GM19025 (cell line): Measurements from ENCODE around the gene TXNDC2.
"Not testable (repeated sequence)": the region's sequence is repeated elsewhere in the genome, so short reads cannot be mapped to it uniquely, and the experiment has no call there.

Experiments
- ATAC-seq: cut with Tn5 transposase; IDR thresholded peaks from one replicate; pipeline ENCODE4 v1.9.1; 2021; ENCODE audit warnings: mild to moderate bottlenecking, low read depth, moderate library complexity; ENCODE audit not compliant: unreplicated experiment

TXNDC2 gene

DNA sequence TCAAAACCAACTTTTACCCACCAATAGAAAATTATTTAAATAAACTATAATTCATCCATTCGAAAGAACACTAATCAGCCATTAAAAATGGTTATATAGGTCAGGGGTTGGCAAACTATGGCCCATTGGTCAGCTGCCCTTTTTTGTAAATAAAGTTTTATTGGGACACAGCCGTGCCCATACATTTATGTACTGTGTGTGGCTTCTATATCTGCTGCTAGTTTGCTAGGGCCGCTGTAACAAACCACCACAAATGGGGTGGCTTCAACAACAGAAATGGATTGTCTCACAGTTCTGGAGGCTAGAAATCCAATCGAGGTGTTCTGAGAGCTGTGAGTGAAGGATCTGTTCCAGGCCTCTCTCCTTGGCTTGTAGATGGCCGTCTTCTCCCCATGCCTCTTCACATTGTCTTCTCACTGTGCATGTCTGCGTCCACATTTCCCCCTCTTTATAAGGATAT, 7.0 kb upstream of the TXNDC2 start:
- no peak for ATAC-seq

DNA sequence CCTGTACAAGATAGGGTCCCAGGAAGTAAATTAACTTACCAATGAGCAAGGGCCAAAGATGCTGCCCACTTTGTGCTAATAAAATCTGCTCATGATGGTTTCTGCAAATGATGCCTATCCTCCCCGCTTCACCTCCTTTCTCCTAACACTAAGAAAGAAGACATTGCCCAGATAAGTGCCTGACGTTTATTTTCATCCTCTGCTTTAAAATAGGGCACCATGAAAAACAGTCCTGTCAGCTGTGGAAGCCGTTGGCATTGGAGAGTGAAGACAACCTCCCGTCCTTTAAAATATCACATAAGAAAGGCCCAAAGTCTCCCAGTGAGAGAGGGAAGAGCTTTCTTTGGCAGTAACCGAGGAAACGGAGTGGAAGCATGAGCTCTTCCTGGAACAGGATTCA, 1.7 kb upstream of the TXNDC2 start:
- no peak for ATAC-seq

- no peak for ATAC-seq
Measured at GRCh38 chr18:9884532-9885140, 1.1 kb upstream of the TXNDC2 start.

DNA sequence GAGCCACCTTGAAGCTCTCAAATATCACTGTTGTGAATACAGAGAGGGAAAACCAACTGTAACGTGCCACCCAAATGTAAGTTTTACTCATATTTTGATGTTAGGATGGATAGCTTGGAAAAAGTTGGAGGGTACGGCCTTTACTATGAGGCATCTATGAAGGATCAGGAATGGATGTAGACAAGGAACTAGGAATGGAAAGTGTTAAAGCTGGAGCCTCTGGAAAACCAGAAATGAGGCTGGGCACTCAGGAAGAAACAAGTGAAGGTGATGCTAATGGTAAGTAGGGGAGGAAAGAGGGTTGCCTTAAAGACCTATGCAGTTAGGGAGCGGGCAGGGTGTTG, 204 bp downstream of the TXNDC2 start:
- ATAC-seq = no peak

GRCh38 chr18:9887992-9888391, 2.2 kb downstream of the TXNDC2 start:
- ATAC-seq = no peak

DNA sequence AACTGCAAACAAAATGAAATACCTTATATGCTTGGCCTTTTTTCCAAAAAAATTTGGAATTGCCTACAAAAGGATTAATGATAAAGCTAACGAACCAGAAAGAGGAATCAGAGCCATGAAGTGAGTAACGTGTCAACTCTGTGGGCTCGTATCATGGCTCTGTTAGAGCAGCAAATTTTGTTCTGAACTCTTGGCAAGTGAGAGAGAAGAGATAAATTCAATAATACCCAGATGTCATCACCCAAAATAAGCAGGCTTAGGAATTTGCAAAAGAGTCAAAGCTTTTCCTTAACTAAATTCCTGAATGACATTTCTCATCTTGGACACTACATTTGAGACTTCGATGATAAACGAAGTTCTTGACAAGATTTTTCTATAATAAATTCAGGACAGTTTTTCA, 4.4 kb downstream of the TXNDC2 start:
- ATAC-seq = no peak

DNA sequence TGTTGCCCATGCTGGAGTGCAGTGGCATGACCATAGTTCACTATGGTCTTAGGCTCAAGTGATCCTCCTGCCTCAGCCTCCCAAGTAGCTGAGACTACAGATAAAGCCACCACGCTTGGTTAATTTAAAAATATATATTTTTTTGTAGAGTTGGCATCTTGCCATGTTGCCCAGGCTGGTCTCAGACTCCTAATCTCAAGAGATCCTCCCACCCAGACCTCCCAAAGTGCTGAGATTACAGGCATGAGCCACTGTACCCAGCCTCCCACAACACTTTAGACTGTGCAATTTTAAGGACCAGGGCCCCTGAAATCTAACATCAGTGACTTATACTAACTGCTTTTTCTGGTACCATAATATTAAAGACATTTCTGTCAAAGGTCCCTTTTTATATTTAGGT, 5.2 kb downstream of the TXNDC2 start:
- no peak for ATAC-seq

- ATAC-seq = not testable (repeated sequence)
Measured at GRCh38 chr18:9891515-9891914, 5.7 kb downstream of the TXNDC2 start.

GRCh38 chr18:9894454-9895068, 8.8 kb downstream of the TXNDC2 start:
- no peak for ATAC-seq

DNA sequence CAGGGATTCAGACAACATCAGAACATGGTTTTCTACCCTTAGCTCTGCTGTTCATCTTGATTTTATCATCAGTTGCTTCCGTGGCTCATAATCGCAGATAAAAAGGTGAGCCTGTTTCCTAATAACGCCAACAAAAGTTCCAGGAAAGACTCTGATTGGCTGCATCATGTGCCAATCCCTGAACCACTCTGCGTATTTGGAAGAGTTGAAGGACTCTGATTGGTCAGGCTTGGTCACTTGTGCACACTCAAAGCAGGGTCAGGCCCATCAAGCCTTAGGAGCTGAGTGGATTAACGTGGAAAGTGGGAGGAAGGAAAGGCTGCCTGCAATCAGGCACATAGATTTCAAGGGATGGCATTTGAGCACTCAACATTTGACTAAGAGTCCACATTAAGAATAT, 11.4 kb downstream of the TXNDC2 start:
- ATAC-seq = no peak

DNA sequence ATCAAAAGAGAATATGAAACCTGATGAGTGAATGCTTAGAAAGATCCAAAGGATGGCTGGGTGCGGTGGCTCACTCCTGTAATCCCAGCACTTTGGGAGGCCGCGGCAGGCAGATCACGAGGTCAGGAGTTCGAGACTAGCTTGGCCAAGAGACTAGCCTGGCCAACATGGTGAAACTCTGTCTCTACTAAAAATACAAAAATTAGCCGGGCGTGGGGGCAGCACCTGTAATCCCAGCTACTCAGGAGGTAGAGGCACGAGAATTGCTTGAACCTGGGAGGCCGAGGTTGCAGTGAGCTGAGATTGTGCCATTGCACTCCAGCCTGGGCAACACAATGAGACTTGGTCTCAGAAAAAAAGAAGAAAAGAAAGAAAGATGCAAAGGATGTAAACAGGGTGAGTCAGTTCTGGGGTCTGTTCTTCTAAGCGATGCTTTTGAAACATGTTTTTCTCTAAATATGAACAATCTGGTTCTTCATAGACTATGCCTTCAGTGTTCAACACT, 12.1 kb downstream of the TXNDC2 start:
- not testable (repeated sequence) for ATAC-seq

DNA sequence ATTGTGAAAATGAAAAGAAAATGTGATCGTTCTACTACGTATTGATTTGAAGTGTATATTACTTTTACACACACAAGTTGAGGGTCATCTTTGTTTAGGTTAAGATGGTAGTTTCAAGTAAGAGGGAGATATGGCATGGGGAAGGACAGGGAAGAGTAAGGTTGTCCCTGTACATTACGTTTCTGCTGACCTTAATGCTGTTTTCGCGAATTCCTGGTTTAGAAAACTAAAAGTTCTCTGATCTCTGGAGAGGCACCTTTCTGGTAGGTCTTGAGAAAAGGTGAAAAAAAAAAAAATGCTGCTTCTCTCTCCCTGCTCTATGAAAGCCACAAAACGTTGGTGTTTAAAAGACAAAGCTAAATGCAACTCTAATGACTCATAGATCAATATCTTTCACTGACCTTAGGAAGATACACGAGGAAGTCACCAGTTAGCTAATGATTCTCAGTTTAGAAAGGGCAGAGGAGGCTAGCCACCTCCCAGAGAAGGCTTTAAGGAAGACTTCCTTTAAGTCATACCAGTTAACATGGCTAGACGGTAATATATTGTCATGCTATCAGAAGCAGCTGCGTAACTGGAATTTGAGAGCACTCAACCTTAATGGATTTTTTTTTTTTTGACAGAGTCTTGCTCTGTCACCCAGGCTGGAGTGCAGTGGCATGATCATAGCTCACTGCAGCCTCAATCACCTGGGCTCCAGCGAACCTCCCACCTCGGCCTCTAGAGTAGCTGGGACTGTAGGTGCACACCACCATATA, 13.2 kb downstream of the TXNDC2 start:
- ATAC-seq = no peak

GRCh38 chr18:9899550-9899930, 13.8 kb downstream of the TXNDC2 start:
- not testable (repeated sequence) for ATAC-seq

DNA sequence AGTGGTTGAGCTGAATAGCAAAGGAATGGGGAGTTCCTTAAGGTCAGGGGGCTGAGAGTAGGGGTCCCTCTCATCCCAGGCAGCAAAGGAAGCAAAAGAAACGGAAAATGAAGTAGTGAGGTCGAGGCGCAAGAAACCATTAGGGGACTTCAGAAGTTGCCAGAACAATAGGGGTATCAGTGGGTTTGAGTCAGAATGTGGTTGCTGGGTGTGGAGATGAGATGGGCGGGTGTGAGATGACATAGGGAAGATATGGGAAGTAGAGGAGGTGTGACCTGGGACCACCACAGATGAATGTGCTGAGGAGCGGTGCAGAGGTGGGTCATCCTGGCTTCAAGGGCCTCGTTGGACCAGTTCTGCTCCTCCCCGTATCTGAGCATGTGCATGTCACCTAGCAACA, 14.9 kb downstream of the TXNDC2 start:
- ATAC-seq = no peak

- ATAC-seq = no peak
Measured at GRCh38 chr18:9901377-9901776, 15.6 kb downstream of the TXNDC2 start.

GRCh38 chr18:9902264-9902663, 16.5 kb downstream of the TXNDC2 start:
- ATAC-seq = not testable (repeated sequence)

GRCh38 chr18:9902832-9903231, 17.1 kb downstream of the TXNDC2 start:
- ATAC-seq = no peak

DNA sequence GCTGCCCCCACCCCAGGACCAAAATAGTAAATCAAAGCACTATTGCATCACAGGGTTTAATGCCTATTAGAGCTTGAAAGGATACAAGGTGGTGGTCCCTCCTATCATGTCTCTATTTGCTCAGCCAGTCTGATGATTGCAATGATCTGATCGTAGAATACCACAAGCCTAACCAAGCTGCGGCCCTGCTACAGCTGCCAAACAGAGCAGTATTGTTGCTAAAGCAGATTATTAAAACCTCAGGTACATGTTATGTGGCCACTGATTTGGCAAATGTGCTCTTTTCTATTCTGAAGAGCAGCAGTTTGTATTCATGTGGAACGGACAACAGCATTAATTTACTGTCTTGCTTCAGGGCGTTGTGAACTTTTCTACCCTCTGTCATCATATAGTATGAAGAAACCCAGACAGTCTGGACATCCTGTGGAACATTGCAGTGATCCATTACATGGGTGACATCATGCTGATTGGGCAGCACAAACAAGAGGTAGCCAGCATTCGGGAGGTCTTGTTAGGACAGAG, 19.7 kb downstream of the TXNDC2 start:
- ATAC-seq = no peak

DNA sequence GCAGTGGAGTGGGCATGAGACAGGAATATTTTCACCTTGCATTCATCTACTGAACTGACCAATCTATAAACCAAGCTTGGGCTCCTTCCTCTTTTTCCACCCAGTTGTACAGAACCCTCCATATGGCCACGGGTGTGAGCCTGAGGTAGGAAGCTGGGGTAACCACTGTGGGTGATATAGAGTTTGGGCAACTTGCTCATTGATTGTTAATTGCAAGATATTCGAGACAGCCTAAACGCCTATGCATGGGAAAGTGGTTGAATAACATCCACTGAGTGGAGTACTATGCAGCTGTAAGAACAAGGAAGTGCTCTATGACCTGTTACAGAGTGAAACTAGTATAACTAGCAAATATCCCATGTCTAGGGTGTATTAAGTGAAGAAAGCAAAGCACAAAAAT, 20.7 kb downstream of the TXNDC2 start:
- ATAC-seq = no peak

GRCh38 chr18:9907867-9908266, 22.1 kb downstream of the TXNDC2 start:
- ATAC-seq = no peak

GRCh38 chr18:9910071-9910470, 24.3 kb downstream of the TXNDC2 start:
- no peak for ATAC-seq
